Body of pancreas (tissue), 4 donors: ENCODE measurements around the gene CTXN1. TPM values are rescaled to one million over a fixed set of nuclear protein-coding genes. Genes with fewer than 3 reads are reported as not detected.
A peak's percentile ranks its signal among the peaks of the same experiment; 100 is the strongest.

ENCODE experiments used
- ATAC-seq: fragments of 150-250 bp; one replicate; pipeline ENCODE4 v1.9.1; 2016
- DNase-seq, 4 donors: peaks; one replicate each; pipeline ENCODE4 v3.0.0-alpha.2; 2019
- H3K27ac ChIP-seq, 4 donors: fragments of 200-600 bp; sonication (generic); 1 replicate in 3 of 4; 2 replicates in 1 of 4; pipeline versions ENCODE4 v1.5.1 to v1.6.1; 2016 to 2019; ENCODE audit warnings: mild to moderate bottlenecking in 1 of 4, mixed read lengths in 1 of 4, moderate library complexity in 1 of 4
- H3K27me3 ChIP-seq, 2 donors: fragments of 200-600 bp; sonication (generic); one replicate each; pipeline ENCODE4 v1.6.0; 2016; ENCODE audit warnings: mild to moderate bottlenecking in 1 of 2
- H3K36me3 ChIP-seq, 2 donors: fragments of 200-600 bp; sonication (generic); replicated peaks in 1 of 2; 2 replicates each; pipeline ENCODE4 v1.5.1; 2016; ENCODE audit warnings: low read depth in 2 of 2; ENCODE audit not compliant: insufficient read depth in 1 of 2
- H3K4me1 ChIP-seq: fragments of 200-600 bp; sonication (generic); one replicate; pipeline ENCODE4 v1.6.0; 2016
- H3K4me3 ChIP-seq, 2 donors: fragments of 200-600 bp; sonication (generic); 1 replicate in 1 of 2; 2 replicates in 1 of 2; pipeline ENCODE4 v1.5.1; 2016 to 2019
- H3K9me3 ChIP-seq, 3 donors: fragments of 200-600 bp; sonication (generic); 1 replicate in 2 of 3; 2 replicates in 1 of 3; pipeline ENCODE4 v1.5.1; 2016
- CTCF ChIP-seq, 7 experiments: fragments of 450-650 bp in 4 of 7; fragments of 200-600 bp in 3 of 7; sonication (generic) in 3 of 7; IDR thresholded peaks; one replicate each; pipeline ENCODE4 v1.5.1; 2016 to 2019; ENCODE audit warnings: antibody characterized with exemption in 7 of 7
- POLR2A ChIP-seq, 3 donors: fragments of 450-650 bp; IDR thresholded peaks; one replicate each; pipeline ENCODE4 v1.6.1; 2016; ENCODE audit warnings: antibody characterized with exemption in 3 of 3, mild to moderate bottlenecking in 2 of 3
- WGBS, 2 donors: methylation state at CpG; one replicate each; pipeline ENCODE4 v1.1.5; 2017; 5-methylcytosine and 5-hydroxymethylcytosine counted together
- intact Hi-C: fragments of 100-400 bp; cut with DNase I; formaldehyde crosslinking; loops from one replicate; pipeline ENCODE4 v1.15.1; 2023
- total RNA-seq, 2 donors: library from RNA; depleted of rRNA; stranded (reverse); fragments of >200 nt; gene quantifications; one replicate each; pipeline ENCODE4 v1.1.0, GENCODE V29; 2016

The CTXN1 gene
- total RNA-seq, 2 donors from 2014 or later, result 5.7 to 10.2 TPM

GRCh38 chr19:7970716-7971448 lies 44.9 kb upstream of the CTXN1 start:
- peak; percentile 21 to 60 (median 51) for TF ChIP-seq CTCF (IDR thresholded peaks at IDR 0.05)
- no peak for TF ChIP-seq POLR2A (IDR thresholded peaks at IDR 0.05)
- Histone ChIP-seq H3K27me3 (no peaks in the 10 kb centered on the region), H3K4me3 (no peak overlapping the region), H3K27ac (no peak overlapping the region), H3K4me1 (no peaks in the 10 kb centered on the region), H3K36me3 (peaks cover 7 to 22% of the 10 kb centered on the region in 2 donors), H3K9me3 (no peaks in the 10 kb centered on the region)
- DNase-seq (peak in 2 of 4 donors; percentile 29 to 40), ATAC-seq (peak; percentile 39)
- WGBS, 2 donors, result 69 to 77% methylated on average over 10 to 12 of the region's 12 CpGs
- intact Hi-C loops, result no loop called here

- Histone ChIP-seq H3K36me3 (peaks cover 7 to 22% of the 10 kb centered on the region in 2 donors), H3K4me3 (no peak overlapping the region), H3K4me1 (no peaks in the 10 kb centered on the region), H3K27me3 (no peaks in the 10 kb centered on the region), H3K27ac (no peak overlapping the region), H3K9me3 (no peaks in the 10 kb centered on the region)
- intact Hi-C loops, result loop anchor here (10.0 kb wide), 1 partner anchor 165 kb away; no protein-coding TSS in a partner anchor
- ATAC-seq, result no peak
- TF ChIP-seq POLR2A (IDR thresholded peaks at IDR 0.05) (no peak), CTCF (IDR thresholded peaks at IDR 0.05) (no peak)
- DNase-seq, result no peak
- 91% methylated on average over 11 of the region's 11 CpGs for WGBS, 2 donors
These were observed 43.6 kb upstream of the CTXN1 start for GRCh38 chr19:7969555-7969939.

- Histone ChIP-seq H3K4me3 (no peak overlapping the region), H3K9me3 (no peaks in the 10 kb centered on the region), H3K4me1 (no peaks in the 10 kb centered on the region), H3K27ac (no peak overlapping the region), H3K27me3 (no peaks in the 10 kb centered on the region), H3K36me3 (peaks cover 7 to 24% of the 10 kb centered on the region in 2 donors)
- intact Hi-C loops, result loop anchor here (10.0 kb wide), 1 partner anchor 166 kb away; no protein-coding TSS in a partner anchor
- no peak for TF ChIP-seq POLR2A (IDR thresholded peaks at IDR 0.05)
- TF ChIP-seq CTCF (IDR thresholded peaks at IDR 0.05), result no peak
- 91 to 95% methylated on average over 15 to 19 of the region's 20 CpGs for WGBS, 2 donors
- no peak for ATAC-seq
- no peak for DNase-seq
These were observed 43.0 kb upstream of the CTXN1 start for GRCh38 chr19:7968796-7969554.

GRCh38 chr19:7968008-7968795 lies 42.3 kb upstream of the CTXN1 start:
- H3K4me3 ChIP-seq, result no peak overlapping the region
- intact Hi-C loops, result loop anchor here (10.0 kb wide), 1 partner anchor 167 kb away; no protein-coding TSS in a partner anchor
- DNase-seq (no peak), ATAC-seq (no peak)
- H3K9me3 ChIP-seq, result no peaks in the 10 kb centered on the region
- TF ChIP-seq CTCF (IDR thresholded peaks at IDR 0.05) (no peak), POLR2A (IDR thresholded peaks at IDR 0.05) (no peak)
- H3K27me3 ChIP-seq, result no peaks in the 10 kb centered on the region
- no peaks in the 10 kb centered on the region for H3K4me1 ChIP-seq
- H3K36me3 ChIP-seq, result peaks cover 7 to 17% of the 10 kb centered on the region in 2 donors
- no peak overlapping the region for H3K27ac ChIP-seq
- 77 to 86% methylated on average over 6 to 13 of the region's 15 CpGs for WGBS, 2 donors
